Peyer's patch (tissue), 4 donors: Measurements from ENCODE around the gene MINDY1. TPM values are rescaled to one million over a fixed set of nuclear protein-coding genes. Genes with fewer than 3 reads are reported as not detected.
A peak's percentile ranks its signal among the peaks of the same experiment; 100 is the strongest.

ENCODE experiments used
- DNase-seq, 3 donors: peaks; one replicate each; pipeline ENCODE4 v3.0.0-alpha.2; 2017 to 2019
- H3K27ac ChIP-seq, 4 donors: fragments of 200-600 bp; sonication (generic); one replicate each; pipeline ENCODE4 v1.5.1; 2016 to 2019
- H3K27me3 ChIP-seq, 2 donors: fragments of 200-600 bp; sonication (generic); one replicate each; pipeline ENCODE4 v1.5.1; 2019
- H3K36me3 ChIP-seq, 3 donors: fragments of 200-600 bp; sonication (generic); one replicate each; pipeline ENCODE4 v1.5.1; 2016 to 2019
- H3K4me1 ChIP-seq, 4 donors: fragments of 200-600 bp; sonication (generic); one replicate each; pipeline ENCODE4 v1.5.1; 2016 to 2019
- H3K4me3 ChIP-seq, 4 donors: fragments of 200-600 bp; sonication (generic); 1 replicate in 3 of 4; 2 replicates in 1 of 4; pipeline ENCODE4 v1.5.1; 2016 to 2019; ENCODE audit warnings: mild to moderate bottlenecking in 1 of 4
- H3K9me3 ChIP-seq, 4 donors: fragments of 200-600 bp; sonication (generic); one replicate each; pipeline ENCODE4 v1.5.1; 2016 to 2019; ENCODE audit warnings: mild to moderate bottlenecking in 1 of 4
- POLR2A ChIP-seq, 2 donors: fragments of 450-650 bp; IDR thresholded peaks; one replicate each; pipeline ENCODE4 v1.5.1; 2017; ENCODE audit warnings: antibody characterized with exemption in 2 of 2, mild to moderate bottlenecking in 2 of 2, moderate library complexity in 2 of 2
- total RNA-seq, 4 donors: library from RNA; depleted of rRNA; stranded (reverse); fragments of >200 nt; gene quantifications; one replicate each; pipeline ENCODE4 v1.1.0, GENCODE V29; 2016
- TF ChIP-seq, protein P1 (sequence below), 6 experiments: fragments of 450-650 bp in 4 of 6; fragments of 200-600 bp in 2 of 6; sonication (generic) in 1 of 6; IDR thresholded peaks; one replicate each; pipeline ENCODE4 v1.5.1; 2017 to 2019; ENCODE audit warnings: antibody characterized with exemption in 6 of 6, mild to moderate bottlenecking in 3 of 6, moderate library complexity in 1 of 6

MINDY1 gene
- total RNA-seq, 4 donors from 2014 or later = 37.1 to 76.4 (median 57.4) TPM

DNA sequence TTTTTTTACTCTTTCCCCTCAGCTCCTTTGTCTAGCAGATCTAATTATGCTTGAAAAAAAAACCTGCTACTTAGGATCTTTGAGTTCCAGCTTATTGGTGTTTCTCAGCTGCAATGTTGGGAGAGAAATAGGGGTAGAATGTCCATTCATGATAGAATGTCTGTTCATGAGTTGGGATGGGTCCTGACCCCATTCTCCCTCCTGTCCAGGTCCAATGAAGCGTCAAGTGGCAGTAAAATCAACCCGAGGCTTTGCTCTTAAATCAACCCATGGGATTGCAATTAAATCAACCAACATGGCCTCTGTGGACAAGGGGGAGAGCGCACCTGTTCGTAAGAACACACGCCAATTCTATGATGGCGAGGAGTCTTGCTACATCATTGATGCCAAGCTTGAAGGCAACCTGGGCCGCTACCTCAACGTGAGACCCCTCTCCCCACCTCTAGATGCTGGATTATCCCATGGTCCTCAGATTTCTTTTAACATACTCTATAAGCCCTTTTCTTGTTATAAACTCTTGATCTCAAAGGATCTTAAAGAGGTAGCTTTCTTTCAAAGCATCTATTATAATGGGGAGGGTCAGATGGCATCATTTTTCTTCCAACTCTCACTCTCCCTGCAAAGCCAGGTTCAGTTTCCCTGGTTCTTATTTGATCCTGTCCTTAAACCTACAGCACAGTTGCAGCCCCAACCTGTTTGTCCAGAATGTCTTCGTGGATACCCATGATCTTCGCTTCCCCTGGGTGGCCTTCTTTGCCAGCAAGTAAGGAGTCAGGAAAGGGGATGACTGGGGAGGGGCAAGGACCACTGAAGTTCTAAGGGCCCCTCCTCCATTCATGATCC is 43.2 kb downstream of the MINDY1 start:
- Histone ChIP-seq H3K4me1 (no peaks in the 10 kb centered on the region), H3K27ac (no peak overlapping the region), H3K4me3 (no peak overlapping the region), H3K9me3 (no peaks in the 10 kb centered on the region), H3K36me3 (peaks cover 0 to 96% (median 9%) of the 10 kb centered on the region in 3 donors), H3K27me3 (no peaks in the 10 kb centered on the region)
- TF ChIP-seq, protein P1, sequence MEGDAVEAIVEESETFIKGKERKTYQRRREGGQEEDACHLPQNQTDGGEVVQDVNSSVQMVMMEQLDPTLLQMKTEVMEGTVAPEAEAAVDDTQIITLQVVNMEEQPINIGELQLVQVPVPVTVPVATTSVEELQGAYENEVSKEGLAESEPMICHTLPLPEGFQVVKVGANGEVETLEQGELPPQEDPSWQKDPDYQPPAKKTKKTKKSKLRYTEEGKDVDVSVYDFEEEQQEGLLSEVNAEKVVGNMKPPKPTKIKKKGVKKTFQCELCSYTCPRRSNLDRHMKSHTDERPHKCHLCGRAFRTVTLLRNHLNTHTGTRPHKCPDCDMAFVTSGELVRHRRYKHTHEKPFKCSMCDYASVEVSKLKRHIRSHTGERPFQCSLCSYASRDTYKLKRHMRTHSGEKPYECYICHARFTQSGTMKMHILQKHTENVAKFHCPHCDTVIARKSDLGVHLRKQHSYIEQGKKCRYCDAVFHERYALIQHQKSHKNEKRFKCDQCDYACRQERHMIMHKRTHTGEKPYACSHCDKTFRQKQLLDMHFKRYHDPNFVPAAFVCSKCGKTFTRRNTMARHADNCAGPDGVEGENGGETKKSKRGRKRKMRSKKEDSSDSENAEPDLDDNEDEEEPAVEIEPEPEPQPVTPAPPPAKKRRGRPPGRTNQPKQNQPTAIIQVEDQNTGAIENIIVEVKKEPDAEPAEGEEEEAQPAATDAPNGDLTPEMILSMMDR (IDR thresholded peaks at IDR 0.05) = no peak
- no peak for TF ChIP-seq POLR2A (IDR thresholded peaks at IDR 0.05)
- DNase-seq = peak in 1 of 3 donors; percentile 4

- H3K27ac ChIP-seq = no peak overlapping the region
- no peak overlapping the region for H3K4me3 ChIP-seq
- peaks cover 0 to 92% (median 0%) of the 10 kb centered on the region in 3 donors for H3K36me3 ChIP-seq
These were observed 44.9 kb downstream of the MINDY1 start for GRCh38 chr1:150961756-150962155.

GRCh38 chr1:150960646-150961045 is 46.1 kb downstream of the MINDY1 start:
- DNase-seq = peak in 1 of 3 donors; percentile 43
- TF ChIP-seq, protein P1 (IDR thresholded peaks at IDR 0.05) = no peak
- TF ChIP-seq POLR2A (IDR thresholded peaks at IDR 0.05) = no peak
- no peak overlapping the region for H3K27ac ChIP-seq
- H3K36me3 ChIP-seq = peaks cover 0 to 83% (median 0%) of the 10 kb centered on the region in 3 donors
- H3K9me3 ChIP-seq = no peaks in the 10 kb centered on the region
- no peaks in the 10 kb centered on the region for H3K27me3 ChIP-seq
- H3K4me1 ChIP-seq = no peaks in the 10 kb centered on the region
- no peak overlapping the region for H3K4me3 ChIP-seq

More at GRCh38 chr1:150961756-150962155, 44.9 kb downstream of the MINDY1 start:
- no peak for DNase-seq
- TF ChIP-seq, protein P1 (IDR thresholded peaks at IDR 0.05) = no peak
- no peak for TF ChIP-seq POLR2A (IDR thresholded peaks at IDR 0.05)
- Histone ChIP-seq H3K27me3 (no peaks in the 10 kb centered on the region), H3K4me1 (no peaks in the 10 kb centered on the region), H3K9me3 (no peaks in the 10 kb centered on the region)

- H3K27me3 ChIP-seq = no peaks in the 10 kb centered on the region
- no peak overlapping the region for H3K27ac ChIP-seq
- TF ChIP-seq, protein P1 (IDR thresholded peaks at IDR 0.05) = no peak
- no peak for TF ChIP-seq POLR2A (IDR thresholded peaks at IDR 0.05)
- H3K4me1 ChIP-seq = no peaks in the 10 kb centered on the region
- H3K4me3 ChIP-seq = no peak overlapping the region
- DNase-seq = peak in 1 of 3 donors; percentile 24
- peaks cover 0 to 81% (median 0%) of the 10 kb centered on the region in 3 donors for H3K36me3 ChIP-seq
- H3K9me3 ChIP-seq = no peaks in the 10 kb centered on the region
These were observed 49.0 kb downstream of the MINDY1 start for GRCh38 chr1:150957666-150958065.

DNA sequence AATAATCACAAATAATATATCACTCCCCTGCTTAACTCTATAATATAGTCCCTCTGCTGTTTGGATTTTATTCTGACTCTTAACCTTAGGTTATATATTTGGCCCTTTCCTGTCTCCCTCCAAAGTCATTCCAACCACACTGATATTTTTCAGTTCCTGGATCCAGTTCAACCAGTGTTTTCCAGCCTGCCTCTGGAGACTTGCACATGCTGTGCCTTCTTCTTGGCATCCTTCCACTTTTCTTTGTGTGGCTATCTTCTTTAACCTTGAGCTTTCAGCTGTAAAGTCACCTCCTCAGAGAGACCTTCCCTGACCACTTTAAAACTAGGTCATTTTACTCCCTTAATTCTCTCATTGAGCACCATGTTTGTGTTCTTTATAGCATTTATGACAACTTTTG is 51.4 kb downstream of the MINDY1 start:
- no peaks in the 10 kb centered on the region for H3K9me3 ChIP-seq
- TF ChIP-seq, protein P1 (IDR thresholded peaks at IDR 0.05) = no peak
- TF ChIP-seq POLR2A (IDR thresholded peaks at IDR 0.05) = no peak
- DNase-seq = peak in 1 of 3 donors; percentile 15
- H3K27ac ChIP-seq = no peak overlapping the region
- no peaks in the 10 kb centered on the region for H3K4me1 ChIP-seq
- H3K36me3 ChIP-seq = peaks cover 0 to 85% (median 0%) of the 10 kb centered on the region in 3 donors
- no peaks in the 10 kb centered on the region for H3K27me3 ChIP-seq
- H3K4me3 ChIP-seq = no peak overlapping the region
